HEK293 (cell line): ENCODE data around the gene MAF.

Experiments used
- CTCF ChIA-PET: fragments of 350-600 bp; formaldehyde crosslinking; extraction: SDS; loops from one replicate; lab custom pipeline; 2021; ENCODE audit warnings: antibody characterized with exemption; lab: Yijun Ruan, JAX
- POLR2A ChIA-PET: fragments of 300-600 bp; formaldehyde crosslinking; extraction: SDS; loops from one replicate; lab custom pipeline; 2020; ENCODE audit warnings: antibody characterized with exemption, inconsistent platforms; lab: Yijun Ruan, JAX
- H3K27ac ChIP-seq: fragments of 200-500 bp; sonication (Bioruptor generic); 2 replicates; pipeline ENCODE4 v1.5.1; 2014; ENCODE audit warnings: low read depth, low read length, control low read depth, inconsistent platforms; ENCODE audit errors: extremely low read depth
- H3K36me3 ChIP-seq, 2 experiments: fragments of 200-500 bp in 1 of 2; sonication (Bioruptor generic) in 1 of 2; 1 replicate in 1 of 2; 2 replicates in 1 of 2; pipeline ENCODE4 v1.5.1; 2014 to 2017; ENCODE audit warnings: inconsistent platforms in 2 of 2, low read length in 2 of 2; ENCODE audit not compliant: control insufficient read depth in 2 of 2, insufficient read depth in 1 of 2
- H3K4me1 ChIP-seq: fragments of 200-500 bp; sonication (Bioruptor generic); 2 replicates; pipeline ENCODE4 v1.5.1; 2014; ENCODE audit warnings: mild to moderate bottlenecking, low read length, inconsistent platforms; ENCODE audit not compliant: control insufficient read depth, insufficient read depth
- H3K4me3 ChIP-seq: 2 replicates; pipeline ENCODE4 v1.5.1; 2011; ENCODE audit warnings: low read depth, mild to moderate bottlenecking, control low read depth, low read length, moderate library complexity
- H3K9me3 ChIP-seq: fragments of 200-500 bp; sonication (Bioruptor generic); 2 replicates; pipeline ENCODE4 v1.5.1; 2014; ENCODE audit warnings: low read depth, low read length, inconsistent platforms; ENCODE audit not compliant: control insufficient read depth, insufficient read depth
- ELK4 ChIP-seq: IDR thresholded peaks from 2 replicates; pipeline ENCODE4 v1.6.1; 2011; ENCODE audit warnings: mild to moderate bottlenecking, low read depth, low read length, borderline replicate concordance
- GLI4 ChIP-seq: fragments of 450-650 bp; formaldehyde crosslinking; IDR thresholded peaks from 2 replicates; pipeline ENCODE4 v1.5.1; 2016; ENCODE audit warnings: missing biosample characterization, missing genetic modification characterization
- HOXC10 ChIP-seq: sonication (generic); formaldehyde crosslinking; IDR thresholded peaks from 2 replicates; pipeline ENCODE4 v1.8.1; 2023; ENCODE audit warnings: mild to moderate bottlenecking, missing genetic modification reagents
- KLF1 ChIP-seq: fragments of 450-650 bp; formaldehyde crosslinking; IDR thresholded peaks from 2 replicates; pipeline ENCODE4 v1.5.1; 2016; ENCODE audit warnings: missing biosample characterization, missing genetic modification characterization
- PATZ1 ChIP-seq: fragments of 450-650 bp; formaldehyde crosslinking; IDR thresholded peaks from 2 replicates; pipeline ENCODE4 v1.5.1; 2016; ENCODE audit warnings: missing biosample characterization, missing genetic modification characterization
- PRDM10 ChIP-seq: fragments of 450-650 bp; formaldehyde crosslinking; IDR thresholded peaks from 2 replicates; pipeline ENCODE4 v1.5.1; 2016; ENCODE audit warnings: missing biosample characterization, missing genetic modification characterization
- REPIN1 ChIP-seq: fragments of 450-650 bp; formaldehyde crosslinking; IDR thresholded peaks from 2 replicates; pipeline ENCODE4 v1.5.1; 2017; ENCODE audit warnings: missing biosample characterization, missing genetic modification characterization, low read depth
- TSHZ1 ChIP-seq: fragments of 450-650 bp; formaldehyde crosslinking; IDR thresholded peaks from 2 replicates; pipeline ENCODE4 v1.5.1; 2016; ENCODE audit warnings: missing biosample characterization, missing genetic modification characterization, borderline replicate concordance
- ZBTB1 ChIP-seq: fragments of 450-650 bp; formaldehyde crosslinking; IDR thresholded peaks from 2 replicates; pipeline ENCODE4 v1.5.1; 2016; ENCODE audit warnings: missing biosample characterization, missing genetic modification characterization
- ZBTB48 ChIP-seq: fragments of 450-650 bp; formaldehyde crosslinking; IDR thresholded peaks from 2 replicates; pipeline ENCODE4 v1.5.1; 2016; ENCODE audit warnings: missing biosample characterization, missing genetic modification characterization
- ZNF239 ChIP-seq: fragments of 450-650 bp; formaldehyde crosslinking; IDR thresholded peaks from 2 replicates; pipeline ENCODE4 v1.5.1; 2016; ENCODE audit warnings: missing biosample characterization, missing genetic modification characterization
- ZNF248 ChIP-seq: fragments of 450-650 bp; formaldehyde crosslinking; IDR thresholded peaks from 2 replicates; pipeline ENCODE4 v1.5.1; 2017; ENCODE audit warnings: missing biosample characterization, missing genetic modification characterization
- ZNF280D ChIP-seq: fragments of 450-650 bp; formaldehyde crosslinking; IDR thresholded peaks from 2 replicates; pipeline ENCODE4 v1.5.1; 2016; ENCODE audit warnings: missing biosample characterization, missing genetic modification characterization
- ZNF362 ChIP-seq: fragments of 450-650 bp; formaldehyde crosslinking; IDR thresholded peaks from 2 replicates; pipeline ENCODE4 v1.5.1; 2016; ENCODE audit warnings: missing biosample characterization, missing genetic modification characterization
- ZNF398 ChIP-seq: fragments of 450-650 bp; formaldehyde crosslinking; IDR thresholded peaks from 2 replicates; pipeline ENCODE4 v1.5.1; 2017; ENCODE audit warnings: missing biosample characterization, missing genetic modification characterization
- ZNF785 ChIP-seq: fragments of 450-650 bp; formaldehyde crosslinking; IDR thresholded peaks from 2 replicates; pipeline ENCODE4 v1.5.1; 2016; ENCODE audit warnings: missing biosample characterization, missing genetic modification characterization
- ZNF837 ChIP-seq: fragments of 450-650 bp; formaldehyde crosslinking; IDR thresholded peaks from 2 replicates; pipeline ENCODE4 v1.5.1; 2016; ENCODE audit warnings: missing biosample characterization, missing genetic modification characterization
- ZSCAN23 ChIP-seq: fragments of 450-650 bp; formaldehyde crosslinking; IDR thresholded peaks from 2 replicates; pipeline ENCODE4 v1.5.1; 2016; ENCODE audit warnings: missing biosample characterization, missing genetic modification characterization
- ZXDB ChIP-seq: fragments of 450-650 bp; formaldehyde crosslinking; IDR thresholded peaks from 2 replicates; pipeline ENCODE4 v1.5.1; 2016; ENCODE audit warnings: missing biosample characterization, missing genetic modification characterization

The MAF gene

GRCh38 chr16:79554912-79555311, 45.6 kb downstream of the MAF start:
- Histone ChIP-seq H3K9me3 (no peaks in the 10 kb centered on the region), H3K4me1 (no peaks in the 10 kb centered on the region), H3K36me3 (no peaks in the 10 kb centered on the region), H3K27ac (no peak overlapping the region), H3K4me3 (no peak overlapping the region)
- TF ChIP-seq ZSCAN23 (tag by site-specific recombination) (no peak), ZBTB48 (tag by site-specific recombination) (no peak), ZBTB1 (tag by site-specific recombination) (no peak), ZNF837 (tag by site-specific recombination) (no peak), ELK4 (no peak), ZNF248 (tag by site-specific recombination) (no peak), TSHZ1 (tag by site-specific recombination) (no peak), ZXDB (tag by site-specific recombination) (no peak), ZNF239 (tag by site-specific recombination) (no peak), REPIN1 (tag by site-specific recombination) (no peak), PRDM10 (tag by site-specific recombination) (no peak), ZNF362 (no peak), ZNF280D (tag by site-specific recombination) (no peak), KLF1 (no peak), GLI4 (tag by site-specific recombination) (no peak), PATZ1 (no peak), ZNF398 (no peak), HOXC10 (CRISPR knock-in tag) (no peak), ZNF785 (no peak)
- CTCF ChIA-PET = no interaction called here
- POLR2A ChIA-PET = no interaction called here
